ENCODE measurements around the gene ACTR1A.
"Not testable (repeated sequence)": the region's sequence is repeated elsewhere in the genome, so short reads cannot be mapped to it uniquely, and the experiment has no call there.

ACTR1A gene

DNA sequence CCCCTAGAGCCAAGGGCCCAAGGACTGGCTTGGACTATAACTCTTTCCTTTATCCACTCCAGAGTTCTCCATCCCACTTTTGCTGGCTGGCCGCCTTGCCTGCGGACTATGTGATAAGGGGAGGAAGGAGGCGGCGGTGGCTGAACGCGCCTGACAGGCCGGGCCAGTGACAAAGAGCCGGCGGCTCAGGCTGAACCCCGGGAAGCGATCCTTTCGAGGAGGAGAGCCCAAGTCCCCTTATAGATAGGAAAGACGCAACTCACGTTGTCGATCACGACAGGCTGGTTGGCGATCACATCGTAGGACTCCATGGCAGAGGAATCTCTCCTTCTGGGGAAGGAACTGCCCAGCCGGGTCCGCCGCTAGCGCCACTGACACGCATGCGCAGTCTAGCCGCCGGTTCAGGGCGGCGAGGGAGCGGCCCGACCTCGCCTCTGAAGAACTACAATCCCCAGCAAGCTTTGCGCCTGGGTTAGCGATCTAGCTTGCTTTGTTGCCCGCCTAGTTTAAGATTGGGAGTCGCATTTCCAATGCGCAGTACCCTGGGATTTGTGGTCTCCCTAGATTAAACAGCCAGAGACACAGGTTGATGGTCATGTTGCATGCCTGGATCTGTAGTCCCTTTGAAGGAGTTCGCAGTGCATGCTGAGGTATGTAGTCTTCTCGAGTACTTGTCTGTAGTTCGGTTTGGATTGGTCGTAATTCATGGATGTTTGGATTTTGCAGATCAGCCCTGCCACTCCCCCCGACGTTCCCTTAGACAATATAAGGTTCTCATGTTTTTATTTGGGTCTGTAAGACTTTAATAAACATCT lies at the start of gene ACTR1A:
Gene ACTR1A, minus strand, starts transcription at position 376 of the 815 bp plus-strand sequence. Its CDS starts 65 bp downstream, at position 311.
- DNase-seq (ENCODE audit: low read depth): peak; percentile 100

DNA sequence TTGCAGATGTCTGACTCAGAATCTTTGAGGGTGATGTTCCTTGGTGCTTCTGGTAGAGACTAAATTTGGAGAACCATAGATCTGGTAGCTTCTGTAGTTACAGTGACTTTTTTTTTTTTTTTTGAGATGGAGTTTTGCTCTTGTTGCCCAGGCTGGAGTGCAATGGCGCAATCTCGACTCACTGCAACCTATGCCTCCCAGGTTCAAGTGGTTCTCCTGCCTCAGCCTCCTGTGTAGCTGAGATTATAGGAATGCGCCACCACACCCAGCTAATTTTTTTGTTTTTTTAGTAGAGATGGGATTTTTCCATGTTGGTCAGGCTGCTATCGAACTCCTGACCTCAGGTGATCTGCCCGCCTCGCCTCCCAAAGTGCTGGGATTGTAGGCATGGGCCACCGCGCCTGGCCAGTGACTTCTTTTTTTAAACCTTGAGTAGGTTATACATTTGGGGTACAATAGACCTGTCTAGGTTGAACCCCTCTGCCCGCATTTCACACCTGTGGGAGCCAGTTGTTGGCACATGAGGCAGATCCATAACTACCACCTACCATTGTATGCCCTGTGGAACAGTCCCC lies 48.2 kb upstream of the ACTR1A start:
- no peak for DNase-seq (ENCODE audit: low read depth)

DNA sequence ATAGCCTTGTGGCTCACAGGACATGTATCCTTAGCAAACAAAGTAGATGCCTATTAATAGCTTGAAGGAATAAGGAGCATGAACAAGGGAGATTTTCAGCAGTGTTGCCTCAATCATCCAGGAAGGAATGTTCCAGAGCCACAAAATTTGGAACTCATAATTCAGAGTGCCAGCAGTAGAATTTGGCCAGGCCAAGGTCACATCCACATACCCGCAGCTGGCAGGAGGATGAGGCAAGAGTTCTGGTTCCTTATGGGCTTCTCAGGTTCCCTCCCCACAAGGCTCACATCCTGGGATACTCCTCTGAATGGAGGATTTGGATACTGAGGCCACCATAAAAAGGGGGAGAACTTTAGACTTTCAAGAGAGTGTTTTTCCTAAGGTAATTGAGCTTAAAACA lies 47.0 kb upstream of the ACTR1A start:
- DNase-seq (ENCODE audit: low read depth): no peak

- DNase-seq (ENCODE audit: low read depth): no peak
Observed at GRCh38 chr10:102546606-102547320, 44.3 kb upstream of the ACTR1A start.

- DNase-seq (ENCODE audit: low read depth): no peak
Observed at GRCh38 chr10:102545997-102546396, 43.5 kb upstream of the ACTR1A start.

- DNase-seq (ENCODE audit: low read depth): no peak
Observed at GRCh38 chr10:102545265-102545871, 42.9 kb upstream of the ACTR1A start.

GRCh38 chr10:102542800-102543418 lies 40.4 kb upstream of the ACTR1A start:
- DNase-seq (ENCODE audit: low read depth): peak; percentile 50

DNA sequence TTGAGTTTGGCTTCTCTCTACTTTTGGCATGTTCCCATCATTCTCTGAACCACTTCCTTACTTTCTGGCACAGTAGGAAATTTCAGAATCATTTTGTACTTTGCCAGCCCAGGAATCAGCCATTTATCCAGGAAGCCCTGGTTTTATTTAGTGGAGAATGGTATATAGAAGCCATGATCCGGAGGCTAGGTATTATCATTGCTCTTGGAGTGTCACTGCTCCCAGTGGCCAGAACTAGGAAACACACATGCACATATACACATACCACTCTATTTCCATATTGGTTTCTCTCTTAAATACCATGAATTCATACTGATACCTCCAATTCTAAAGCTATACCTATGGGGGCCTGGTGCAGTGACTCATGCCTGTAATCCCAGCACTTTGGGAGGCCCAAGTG lies 37.5 kb upstream of the ACTR1A start:
- DNase-seq (ENCODE audit: low read depth): peak; percentile 22

DNA sequence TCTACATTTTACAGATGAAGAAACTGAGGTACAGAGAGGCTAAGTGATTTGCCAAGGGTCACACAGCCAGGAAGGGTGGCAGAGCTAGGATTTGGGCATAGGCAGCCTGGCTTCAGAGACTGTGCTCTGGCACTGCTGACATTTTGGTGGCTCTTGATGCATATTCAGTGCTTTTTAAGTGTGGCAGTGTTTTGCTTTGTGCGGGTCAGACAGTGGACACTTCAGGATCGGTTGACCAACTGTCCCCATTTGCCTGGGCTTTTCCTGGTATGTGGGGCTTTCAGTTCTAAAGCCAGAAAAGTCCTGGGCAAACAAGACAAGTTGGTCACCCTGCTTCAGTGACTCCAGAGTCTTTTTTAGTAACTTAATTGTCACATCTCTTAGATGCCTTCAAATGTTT lies 36.3 kb upstream of the ACTR1A start:
- DNase-seq (ENCODE audit: low read depth): no peak

- DNase-seq (ENCODE audit: low read depth): no peak
Observed at GRCh38 chr10:102537948-102538347, 35.4 kb upstream of the ACTR1A start.

DNA sequence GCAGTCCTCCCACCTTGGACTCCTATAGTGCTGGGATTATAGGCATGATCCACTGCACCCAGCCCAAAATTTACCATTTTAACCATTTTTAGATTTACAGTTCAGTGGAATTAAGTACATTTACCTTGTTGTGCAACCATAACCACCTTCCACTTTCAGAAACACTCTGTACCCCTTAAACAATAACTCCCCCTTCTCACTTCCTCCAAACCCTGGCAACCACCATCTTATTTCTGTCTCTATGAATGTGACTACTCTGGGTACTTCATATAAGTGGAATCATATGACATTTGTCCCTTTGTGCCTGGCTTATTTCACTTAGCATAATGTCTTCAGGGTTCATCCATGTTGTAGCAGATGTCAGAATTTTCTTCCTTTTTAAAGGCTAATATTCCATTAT lies 34.9 kb upstream of the ACTR1A start:
- DNase-seq (ENCODE audit: low read depth): no peak

- no peak for DNase-seq (ENCODE audit: low read depth)
Observed at GRCh38 chr10:102535481-102536147, 33.1 kb upstream of the ACTR1A start.

DNA sequence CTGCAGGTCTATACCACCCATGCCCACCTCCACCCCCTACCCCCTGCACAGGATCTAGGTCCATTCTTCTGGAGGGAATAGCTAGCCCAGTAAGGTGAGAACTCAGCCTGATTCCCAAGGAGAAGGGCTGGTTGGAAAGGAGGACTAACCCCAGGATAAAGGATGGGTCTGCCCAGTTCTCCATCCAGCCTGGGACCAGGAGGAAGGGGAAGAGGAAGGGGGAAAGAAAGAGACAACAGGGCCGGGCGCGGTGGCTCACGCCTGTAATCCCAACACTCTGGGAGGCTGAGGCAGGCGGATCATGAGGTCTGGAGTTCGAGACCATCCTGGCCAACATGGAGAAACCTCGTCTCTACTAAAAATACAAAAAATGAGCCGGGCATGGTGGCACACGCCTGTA lies 32.5 kb upstream of the ACTR1A start:
- not testable (repeated sequence) for DNase-seq (ENCODE audit: low read depth)

GRCh38 chr10:102534333-102534732 lies 31.8 kb upstream of the ACTR1A start:
- no peak for DNase-seq (ENCODE audit: low read depth)

- DNase-seq (ENCODE audit: low read depth): no peak
Observed at GRCh38 chr10:102527546-102527945, 25.0 kb upstream of the ACTR1A start.

DNA sequence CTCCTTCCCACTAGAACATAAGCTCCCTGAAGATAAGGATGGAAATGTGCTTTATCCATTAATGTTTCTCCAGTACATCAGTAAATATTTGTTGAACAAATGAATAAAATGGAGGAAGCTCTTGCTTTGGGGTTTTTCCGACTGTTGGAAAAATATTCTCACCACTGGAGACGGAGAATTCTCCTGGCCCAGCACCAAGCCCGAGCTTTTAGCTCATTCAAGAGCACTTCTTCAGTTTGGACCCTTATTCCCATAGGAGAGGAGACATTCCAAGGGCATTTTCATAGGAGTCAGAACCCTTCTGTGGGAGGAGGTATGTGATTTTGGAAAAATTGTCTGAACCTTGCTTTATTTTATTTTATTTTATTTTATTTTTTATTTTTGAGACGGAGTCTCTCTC lies 22.2 kb upstream of the ACTR1A start:
- no peak for DNase-seq (ENCODE audit: low read depth)

GRCh38 chr10:102523250-102524029 lies 20.9 kb upstream of the ACTR1A start:
- DNase-seq (ENCODE audit: low read depth): peak; percentile 83

GRCh38 chr10:102522874-102523249 lies 20.4 kb upstream of the ACTR1A start:
- DNase-seq (ENCODE audit: low read depth): no peak

- DNase-seq (ENCODE audit: low read depth): no peak
Observed at GRCh38 chr10:102519246-102519825, 16.8 kb upstream of the ACTR1A start.

- DNase-seq (ENCODE audit: low read depth): peak; percentile 85
Observed at GRCh38 chr10:102517553-102517952, 15.0 kb upstream of the ACTR1A start.
